B cell (primary cell): ENCODE measurements around the gene SDCCAG8. TPM values are rescaled to one million over a fixed set of nuclear protein-coding genes. Genes with fewer than 3 reads are reported as not detected.
A peak's percentile ranks its signal among the peaks of the same experiment; 100 is the strongest.

Experiments used
- ATAC-seq: fragments of 200-7000 bp; cut with Tn5 transposase; one replicate; pipeline ENCODE4 v1.10.0; 2021; ENCODE audit warnings: low read depth, mild to moderate bottlenecking, moderate number of reproducible peaks, moderate library complexity
- CTCF ChIA-PET: fragments of 350-600 bp; sonication (Branson Sonifier 250); formaldehyde crosslinking; loops from one replicate; lab custom pipeline; 2021; ENCODE audit warnings: antibody characterized with exemption, inconsistent platforms; lab: Charles Lee
- POLR2A ChIA-PET: fragments of 350-600 bp; sonication (Branson Sonifier 250); formaldehyde crosslinking; loops from one replicate; lab custom pipeline; 2021; ENCODE audit warnings: antibody characterized with exemption; lab: Charles Lee
- DNase-seq: peaks from one replicate; pipeline ENCODE4 v3.0.0; 2013
- H2AFZ ChIP-seq: 2 replicates; pipeline ENCODE4 v1.6.1; 2012; ENCODE audit warnings: mild to moderate bottlenecking, low read depth, low read length; ENCODE audit not compliant: insufficient read depth, poor library complexity, severe bottlenecking
- H3K27ac ChIP-seq, 2 donors: 1 replicate in 1 of 2; 2 replicates in 1 of 2; pipeline ENCODE4 v1.5.1; 2012 to 2013; ENCODE audit warnings: low read length in 2 of 2, mild to moderate bottlenecking in 2 of 2, moderate library complexity in 1 of 2
- H3K27me3 ChIP-seq, 4 experiments: fragments of 200-600 bp in 1 of 4; sonication (generic) in 1 of 4; replicated peaks in 1 of 4; 1 replicate in 2 of 4; 2 replicates in 2 of 4; pipeline versions ENCODE4 v1.6.1 to v1.7.0; 2013 to 2016; ENCODE audit warnings: low read length in 3 of 4, mild to moderate bottlenecking in 2 of 4, mixed read lengths in 1 of 4, moderate library complexity in 1 of 4; ENCODE audit not compliant: insufficient read depth in 4 of 4, control insufficient read depth in 3 of 4; ENCODE audit errors: control extremely low read depth in 1 of 4
- H3K36me3 ChIP-seq, 2 experiments: replicated peaks in 1 of 2; 1 replicate in 1 of 2; 2 replicates in 1 of 2; pipeline versions ENCODE4 v1.6.1 to v1.7.1; 2013; ENCODE audit warnings: low read length in 1 of 2; ENCODE audit not compliant: insufficient read depth in 2 of 2, control insufficient read depth in 1 of 2; ENCODE audit errors: control extremely low read depth in 1 of 2, extremely low read depth in 1 of 2
- H3K4me1 ChIP-seq, 2 donors: fragments of 200-600 bp in 1 of 2; sonication (generic) in 1 of 2; 1 replicate in 1 of 2; 2 replicates in 1 of 2; pipeline versions ENCODE4 v1.5.1 to v1.6.1; 2013 to 2017; ENCODE audit warnings: low read length in 2 of 2; ENCODE audit not compliant: control insufficient read depth in 2 of 2, insufficient read depth in 2 of 2
- H3K4me2 ChIP-seq: replicated peaks from 2 replicates; pipeline ENCODE3; 2012; ENCODE audit warnings: mild to moderate bottlenecking, low read depth, low read length; ENCODE audit not compliant: poor library complexity, severe bottlenecking
- H3K4me3 ChIP-seq, 5 experiments: fragments of 200-600 bp in 1 of 5; sonication (generic) in 1 of 5; 1 replicate in 3 of 5; 2 replicates in 2 of 5; pipeline versions ENCODE4 v1.5.1 to v1.7.0; 2011 to 2016; ENCODE audit warnings: low read length in 4 of 5, mild to moderate bottlenecking in 4 of 5, low read depth in 2 of 5, control low read depth in 1 of 5, moderate library complexity in 1 of 5; ENCODE audit not compliant: insufficient read depth in 1 of 5; ENCODE audit errors: control extremely low read depth in 1 of 5, extremely low read depth in 1 of 5
- H3K79me2 ChIP-seq: fragments of 200-600 bp; sonication (generic); one replicate; pipeline ENCODE4 v1.6.0; 2016; ENCODE audit warnings: low read length; ENCODE audit not compliant: control insufficient read depth, insufficient read depth
- H3K9ac ChIP-seq: fragments of 200-600 bp; sonication (generic); 2 replicates; pipeline ENCODE4 v1.6.1; 2017; ENCODE audit warnings: mild to moderate bottlenecking, low read length, moderate library complexity
- H3K9me3 ChIP-seq, 3 donors: one replicate each; pipeline versions ENCODE4 v1.6.1 to v1.7.1; 2013; ENCODE audit warnings: low read length in 2 of 3; ENCODE audit not compliant: control insufficient read depth in 2 of 3, insufficient read depth in 1 of 3; ENCODE audit errors: control extremely low read depth in 1 of 3
- H4K20me1 ChIP-seq: 2 replicates; pipeline ENCODE4 v1.6.0; 2012; ENCODE audit warnings: mild to moderate bottlenecking, low read length; ENCODE audit not compliant: insufficient read depth, control insufficient read depth, poor library complexity, severe bottlenecking
- H3K27ac Mint-ChIP-seq: one replicate; pipeline ENCODE4 v1.8.0; 2021; ENCODE audit warnings: mixed read lengths
- H3K27me3 Mint-ChIP-seq: one replicate; pipeline ENCODE4 v1.8.0; 2021; ENCODE audit warnings: mixed read lengths
- H3K4me1 Mint-ChIP-seq: one replicate; pipeline ENCODE4 v1.8.0; 2021; ENCODE audit warnings: mixed read lengths
- H3K4me3 Mint-ChIP-seq: one replicate; pipeline ENCODE4 v1.8.0; 2021; ENCODE audit warnings: mixed read lengths
- H3K9me3 Mint-ChIP-seq: one replicate; pipeline ENCODE4 v1.8.0; 2022; ENCODE audit warnings: mixed read lengths; ENCODE audit not compliant: insufficient read depth
- EZH2 ChIP-seq: IDR thresholded peaks from 2 replicates; pipeline ENCODE4 v1.6.1; 2012; ENCODE audit warnings: borderline replicate concordance, low read depth, mild to moderate bottlenecking, moderate library complexity, low read length; ENCODE audit not compliant: insufficient read depth, poor library complexity, severe bottlenecking
- WGBS: methylation state at CpG from one replicate; pipeline ENCODE4 v1.1.5; 2013; ENCODE audit warnings: missing lambda C conversion rate; ENCODE audit not compliant: insufficient coverage; 5-methylcytosine and 5-hydroxymethylcytosine counted together
- intact Hi-C: fragments of 100-400 bp; cut with micrococcal nuclease; formaldehyde crosslinking; loops from one replicate; pipeline ENCODE4 v1.10.0; 2022
- polyA plus RNA-seq: library from polyadenylated mRNA; depleted of rRNA; stranded (reverse); fragments of >200 nt; gene quantifications from 2 replicates; pipeline ENCODE4 v1.2.3, GENCODE V29; 2012
- total RNA-seq, 2 donors: library from RNA; stranded (reverse); fragments of 120-200 nt in 1 of 2; gene quantifications; 1 replicate in 1 of 2; 2 replicates in 1 of 2; pipeline versions ENCODE4 v1.2.3 to v1.2.4, GENCODE V29; 2013 to 2022
- TF ChIP-seq, protein P1 (sequence below): fragments of 200-600 bp; IDR thresholded peaks from one replicate; pipeline ENCODE4 v1.8.0; 2022; ENCODE audit warnings: antibody characterized with exemption, mild to moderate bottlenecking

The SDCCAG8 gene
- total and polyA plus RNA-seq, 2 donors (not counting 1 experiment from before 2014, with no cell fraction given), result 37.1 to 60.7 TPM

DNA sequence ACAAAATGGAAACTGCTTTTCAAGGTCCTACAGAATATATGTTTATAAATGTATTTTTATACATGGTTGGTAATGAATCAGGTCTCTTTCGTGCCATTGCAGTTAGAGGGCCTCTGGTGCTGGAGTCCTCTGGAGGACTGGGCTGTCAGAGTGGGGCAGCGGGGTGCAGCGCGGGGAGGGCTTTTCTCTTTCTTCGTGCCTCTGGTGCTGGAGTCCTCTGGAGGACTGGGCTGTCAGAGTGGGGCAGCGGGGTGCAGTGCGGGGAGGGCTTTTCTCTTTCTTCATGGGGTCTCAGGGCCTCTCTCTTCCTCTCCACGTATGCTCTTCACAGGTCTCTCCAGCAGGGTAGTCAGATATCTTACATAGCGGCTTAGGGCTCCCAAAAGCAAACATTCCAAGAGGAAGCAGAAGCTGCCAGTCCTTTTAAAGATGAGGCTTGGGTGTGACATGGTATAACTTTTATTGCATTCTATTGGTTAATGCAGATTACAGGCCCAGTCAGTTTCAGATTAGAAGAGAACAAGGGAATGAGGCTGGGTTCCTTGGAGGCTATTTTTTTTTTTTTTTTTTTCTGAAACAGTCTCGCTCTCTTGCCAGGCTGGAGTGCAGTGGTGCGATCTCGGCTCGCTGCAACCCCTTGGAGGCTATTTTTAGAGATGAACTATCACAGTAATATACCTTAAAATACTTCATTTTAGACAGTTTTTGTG lies 13.1 kb downstream of the SDCCAG8 start:
- ChIA-PET POLR2A (interaction anchor here (1.4 kb wide), 1 partner anchor 13 kb away, joined by 4 read pairs; the partner anchor contains the start of genes CEP170 and SDCCAG8), CTCF (interaction anchor here (1.3 to 1.9 kb wide), 2 partner anchors 18 to 55 kb away, joined by 6 read pairs; no protein-coding TSS in a partner anchor)
- H3K4me1 ChIP-seq, result peaks cover 31 to 34% of the 10 kb centered on the region in 2 donors
- Mint-ChIP-seq H3K4me1 (peaks cover 42% of the 10 kb centered on the region), H3K27me3 (no peaks in the 10 kb centered on the region), H3K9me3 (no peaks in the 10 kb centered on the region), H3K27ac (peak overlapping the region; percentile 69), H3K4me3 (peak overlapping the region; percentile 71)
- intact Hi-C loops, result loop anchor here (1.0 to 2.0 kb wide), 2 partner anchors 14 to 18 kb away; partner anchors contain the start of gene CEP170
- no peaks in the 10 kb centered on the region for H3K9me3 ChIP-seq
- no peaks in the 10 kb centered on the region for H3K27me3 ChIP-seq
- DNase-seq (no peak), ATAC-seq (peak; percentile 16)
- peak overlapping the region; percentile 50 for H2AFZ ChIP-seq
- 96% methylated on average over 7 of the region's 13 CpGs for WGBS
- peak overlapping the region; percentile 49 for H3K9ac ChIP-seq
- peak overlapping the region; percentile 71 for H3K4me2 ChIP-seq
- peak overlapping the region in 4 of 5 experiments; percentile 13 to 55 (median 36) for H3K4me3 ChIP-seq
- no peaks in the 10 kb centered on the region for H4K20me1 ChIP-seq
- peaks cover 47% of the 10 kb centered on the region for H3K79me2 ChIP-seq
- TF ChIP-seq, protein P1, sequence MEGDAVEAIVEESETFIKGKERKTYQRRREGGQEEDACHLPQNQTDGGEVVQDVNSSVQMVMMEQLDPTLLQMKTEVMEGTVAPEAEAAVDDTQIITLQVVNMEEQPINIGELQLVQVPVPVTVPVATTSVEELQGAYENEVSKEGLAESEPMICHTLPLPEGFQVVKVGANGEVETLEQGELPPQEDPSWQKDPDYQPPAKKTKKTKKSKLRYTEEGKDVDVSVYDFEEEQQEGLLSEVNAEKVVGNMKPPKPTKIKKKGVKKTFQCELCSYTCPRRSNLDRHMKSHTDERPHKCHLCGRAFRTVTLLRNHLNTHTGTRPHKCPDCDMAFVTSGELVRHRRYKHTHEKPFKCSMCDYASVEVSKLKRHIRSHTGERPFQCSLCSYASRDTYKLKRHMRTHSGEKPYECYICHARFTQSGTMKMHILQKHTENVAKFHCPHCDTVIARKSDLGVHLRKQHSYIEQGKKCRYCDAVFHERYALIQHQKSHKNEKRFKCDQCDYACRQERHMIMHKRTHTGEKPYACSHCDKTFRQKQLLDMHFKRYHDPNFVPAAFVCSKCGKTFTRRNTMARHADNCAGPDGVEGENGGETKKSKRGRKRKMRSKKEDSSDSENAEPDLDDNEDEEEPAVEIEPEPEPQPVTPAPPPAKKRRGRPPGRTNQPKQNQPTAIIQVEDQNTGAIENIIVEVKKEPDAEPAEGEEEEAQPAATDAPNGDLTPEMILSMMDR, result no peak
- no peak for TF ChIP-seq EZH2
- peak overlapping the region in 1 of 2 donors; percentile 2 for H3K27ac ChIP-seq
- H3K36me3 ChIP-seq, result peaks cover 3 to 6% of the 10 kb centered on the region in 2 experiments

- H3K36me3 ChIP-seq, result peaks cover 3 to 11% of the 10 kb centered on the region in 2 experiments
- H3K4me3 Mint-ChIP-seq, result peak overlapping the region; percentile 71
- H3K9ac ChIP-seq, result peak overlapping the region; percentile 49
- intact Hi-C loops, result loop anchor here (1.0 to 2.0 kb wide), 2 partner anchors 14 to 17 kb away; partner anchors contain the start of gene CEP170
- H3K27me3 ChIP-seq, result no peaks in the 10 kb centered on the region
- ChIA-PET POLR2A (interaction anchor here (1.4 kb wide), 1 partner anchor 14 kb away, joined by 4 read pairs; the partner anchor contains the start of genes CEP170 and SDCCAG8), CTCF (interaction anchor here (1.3 to 1.9 kb wide), 3 partner anchors 13 to 54 kb away, joined by 4 to 6 read pairs (median 6); no protein-coding TSS in a partner anchor)
- H3K4me1 ChIP-seq, result peaks cover 31 to 34% of the 10 kb centered on the region in 2 donors
- ATAC-seq, result peak; percentile 78
- H3K9me3 Mint-ChIP-seq, result no peaks in the 10 kb centered on the region
- no peaks in the 10 kb centered on the region for H3K9me3 ChIP-seq
- H3K4me2 ChIP-seq, result peak overlapping the region; percentile 71
- H3K27ac Mint-ChIP-seq, result peak overlapping the region; percentile 69
- peak overlapping the region in 4 of 5 experiments; percentile 13 to 55 (median 36) for H3K4me3 ChIP-seq
- peak overlapping the region in 1 of 2 donors; percentile 2 for H3K27ac ChIP-seq
- H3K79me2 ChIP-seq, result peaks cover 42% of the 10 kb centered on the region
- peaks cover 39% of the 10 kb centered on the region for H3K4me1 Mint-ChIP-seq
- WGBS, result no CpG with 5 or more reads among the region's 4 CpGs
- H3K27me3 Mint-ChIP-seq, result no peaks in the 10 kb centered on the region
- TF ChIP-seq EZH2, result no peak
- TF ChIP-seq, protein P1, result no peak
- H2AFZ ChIP-seq, result peak overlapping the region; percentile 50
- peak; percentile 54 for DNase-seq
- no peaks in the 10 kb centered on the region for H4K20me1 ChIP-seq
Measured at GRCh38 chr1:243269461-243269801, 13.6 kb downstream of the SDCCAG8 start.
